Measurements from ENCODE around the gene IKBKE. TPM values are rescaled to one million over a fixed set of nuclear protein-coding genes. Genes with fewer than 3 reads are reported as not detected.

The IKBKE gene
- total and polyA plus RNA-seq, 2 of the 8 experiments (the other 6 are each of a cell fraction or from before 2014, with no cell fraction given) = 8.6 to 12.0 TPM

DNA sequence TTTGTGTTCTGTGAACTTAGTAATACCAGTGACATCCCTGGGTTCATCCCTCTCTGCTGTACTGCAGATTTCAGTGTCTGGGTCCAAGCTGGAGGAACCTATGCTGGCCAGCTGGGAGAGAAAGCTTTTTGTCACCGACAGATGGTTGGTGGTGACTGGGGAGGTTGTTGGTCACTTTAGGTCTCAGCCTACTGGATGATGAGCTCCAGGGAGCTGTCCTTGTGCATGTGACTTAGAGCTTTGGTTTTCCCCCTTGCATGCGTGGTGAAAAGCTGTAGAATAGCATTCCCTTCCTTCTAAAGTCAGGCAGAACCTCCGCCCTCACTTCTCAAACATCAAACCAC is 22.9 kb upstream of the IKBKE start (continued):
- no peak for TF ChIP-seq TCF12 (IDR thresholded peaks at IDR 0.05; ENCODE audit: low read depth, low read length)

DNA sequence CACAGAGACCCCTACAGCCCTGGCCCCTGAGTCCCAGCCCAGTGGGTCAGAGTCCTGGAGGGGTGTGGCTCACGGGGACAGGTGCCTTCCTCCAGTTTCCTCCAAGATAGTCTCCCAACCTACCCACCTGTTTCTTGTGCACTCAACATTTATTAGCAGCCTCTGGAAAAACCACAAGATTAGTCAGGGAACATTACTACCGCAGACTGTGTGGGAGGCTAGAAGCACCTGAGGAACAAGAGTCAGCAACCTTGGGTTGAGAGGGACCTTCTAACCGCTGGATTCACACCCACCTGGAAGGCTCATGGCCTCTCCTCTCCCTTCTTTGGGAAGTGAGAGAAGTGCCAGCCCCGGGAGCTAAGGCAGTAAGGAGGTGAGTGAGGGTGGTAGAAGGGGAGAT is 22.5 kb upstream of the IKBKE start:
- no peaks in the 10 kb centered on the region for H3K9me3 ChIP-seq (ENCODE audit: insufficient read depth in 2 of 2, low read depth in 1 of 2, low read length in 1 of 2)
- 96% methylated on average over 4 of the region's 4 CpGs; no CpG with 5 or more reads in 1 of the 2 experiments for WGBS, 2 experiments (ENCODE audit: extremely low coverage in 1 of 2, insufficient coverage in 1 of 2, insufficient read length in 1 of 2, insufficient replicate concordance in 2 of 2, low coverage in 1 of 2, low lambda C conversion rate in 2 of 2, missing lambda C conversion rate in 1 of 2)
- POLR2A ChIA-PET (ENCODE audit: partially characterized antibody) = no interaction called here

More for the DNA sequence above, 22.5 kb upstream of the IKBKE start:
- Histone ChIP-seq H3K79me2 (ENCODE audit: control insufficient read depth in 1 of 2, insufficient read depth in 2 of 2, low read length in 2 of 2) (no peaks in the 10 kb centered on the region), H3K14ac (ENCODE audit: insufficient read length) (no peak overlapping the region), H3K4ac (replicated peaks; ENCODE audit: insufficient read length, low read depth, low read length) (no peak overlapping the region), H2AFZ (ENCODE audit: low read length) (no peak overlapping the region), H4K5ac (ENCODE audit: insufficient read length, low read depth, low read length) (no peak overlapping the region), H2BK120ac (replicated peaks; ENCODE audit: low read depth, low read length) (no peak overlapping the region), H4K8ac (ENCODE audit: extremely low read depth, insufficient read depth, low read length) (no peak overlapping the region), H3K4me3 (ENCODE audit: extremely low read depth in 1 of 4, insufficient read depth in 2 of 4, low read depth in 3 of 4, low read length in 4 of 4) (no peak overlapping the region), H3K27ac (ENCODE audit: low read depth, low read length) (no peak overlapping the region), H2AK5ac (ENCODE audit: low read depth, low read length) (no peak overlapping the region), H3K79me1 (ENCODE audit: low read depth, low read length) (no peaks in the 10 kb centered on the region; the same call in 1 of the 2 replicates), H4K20me1 (replicated peaks in 1 of 2; ENCODE audit: control insufficient read depth in 1 of 2, insufficient read depth in 2 of 2, low read length in 2 of 2) (no peaks in the 10 kb centered on the region), H3K4me2 (ENCODE audit: insufficient read depth in 1 of 2, low read depth in 2 of 2, low read length in 2 of 2) (no peak overlapping the region), H2BK5ac (ENCODE audit: low read depth, low read length) (no peak overlapping the region), H3K23me2 (ENCODE audit: low read depth, low read length) (no peaks in the 10 kb centered on the region), H3K18ac (ENCODE audit: extremely low read depth, low read length) (no peak overlapping the region), H3K36me3 (ENCODE audit: control insufficient read depth in 2 of 4, insufficient read depth in 4 of 4, low read length in 3 of 4) (peaks cover 2 to 14% (median 8%) of the 10 kb centered on the region in 4 experiments; a peak in 6 of 8 replicates), H3K27me3 (replicated peaks in 1 of 4; ENCODE audit: control insufficient read depth in 3 of 4, extremely low read depth in 1 of 4, insufficient read depth in 3 of 4, low read length in 3 of 4) (no peaks in the 10 kb centered on the region), H3K4me1 (replicated peaks in 1 of 4; ENCODE audit: control insufficient read depth in 3 of 4, insufficient read depth in 4 of 4, low read length in 3 of 4) (no peaks in the 10 kb centered on the region; a peak in 1 of 7 replicates), H3K9ac (replicated peaks in 1 of 4; ENCODE audit: extremely low read depth in 1 of 4, low read depth in 3 of 4, low read length in 3 of 4) (no peak overlapping the region), H2BK15ac (ENCODE audit: low read length) (no peak overlapping the region), H4K91ac (replicated peaks; ENCODE audit: insufficient read length, low read length) (no peak overlapping the region), H3K56ac (replicated peaks; ENCODE audit: insufficient read length, low read depth, low read length) (no peak overlapping the region), H2BK20ac (ENCODE audit: low read length) (no peak overlapping the region), H2BK12ac (ENCODE audit: low read depth, low read length) (no peak overlapping the region), H3K23ac (ENCODE audit: insufficient read length) (no peak overlapping the region)
- DNase-seq (ENCODE audit: low read depth in 1 of 2, low spot score in 2 of 2) (no peak), FAIRE-seq (no peak)
- TF ChIP-seq ASH2L (IDR thresholded peaks at IDR 0.05; ENCODE audit: low read length) (no peak), CREB1 (IDR thresholded peaks at IDR 0.05) (no peak)
- CTCF ChIA-PET (ENCODE audit: partially characterized antibody) = no interaction called here

All from H1 (cell line).